Measurements from ENCODE around the gene MYCBPAP.

- no peak for TF ChIP-seq CTCF (IDR thresholded peaks at IDR 0.05)
- no peak for TF ChIP-seq POLR2A (IDR thresholded peaks at IDR 0.05)
These were observed 67.5 kb downstream of the MYCBPAP start for GRCh38 chr17:50575581-50576210.

Data from thyroid gland (tissue), 4 donors.